PC-3 (cell line): Measurements from ENCODE around the gene CSPG4. TPM values are rescaled to one million over a fixed set of nuclear protein-coding genes. Genes with fewer than 3 reads are reported as not detected.
"Not testable (repeated sequence)": the region's sequence is repeated elsewhere in the genome, so short reads cannot be mapped to it uniquely, and the experiment has no call there.

Source experiments
- ATAC-seq: fragments of 200-7000 bp; cut with Tn5 transposase; 2 replicates; pipeline ENCODE4 v1.9.1; 2020; ENCODE audit warnings: mild to moderate bottlenecking, moderate library complexity
- BruUV-seq: library from RNA; stranded (reverse); fragments of 400-500 nt; replicated peaks from 2 replicates; lab custom pipeline; 2021; lab: Mats Ljungman, UMichigan
- CTCF ChIA-PET: fragments of 300-600 bp; sonication (Branson Sonifier 250); formaldehyde crosslinking; loops from one replicate; lab custom pipeline; 2022; ENCODE audit warnings: antibody characterized with exemption; lab: Charles Lee
- POLR2A ChIA-PET: fragments of 300-600 bp; sonication (Branson Sonifier 250); formaldehyde crosslinking; loops from one replicate; lab custom pipeline; 2022; ENCODE audit warnings: antibody characterized with exemption; ENCODE audit not compliant: unreplicated experiment; lab: Charles Lee
- DNase-seq: peaks from one replicate; pipeline ENCODE4 v3.0.0-alpha.2; 2015
- H2AFZ ChIP-seq: fragments of 300-600 bp; sonication (generic); 2 replicates; pipeline ENCODE4 v1.6.0; 2016; ENCODE audit warnings: antibody characterized with exemption, low read length
- H3F3A ChIP-seq: fragments of 300-600 bp; sonication (generic); one replicate; pipeline ENCODE4 v1.6.0; 2017; ENCODE audit warnings: antibody characterized with exemption, low read length, control low read depth, mild to moderate bottlenecking; ENCODE audit not compliant: unreplicated experiment
- H3K27ac ChIP-seq: fragments of 300-600 bp; sonication (generic); 2 replicates; pipeline ENCODE4 v1.5.1; 2016; ENCODE audit warnings: mild to moderate bottlenecking, low read length
- H3K27me3 ChIP-seq: fragments of 300-600 bp; sonication (generic); 2 replicates; pipeline ENCODE4 v1.6.1; 2016; ENCODE audit warnings: low read length, mixed read lengths
- H3K36me3 ChIP-seq: fragments of 300-600 bp; sonication (generic); 2 replicates; pipeline ENCODE4 v1.6.1; 2016; ENCODE audit warnings: low read depth, mixed run types, low read length, mixed read lengths
- H3K4me1 ChIP-seq: fragments of 300-600 bp; sonication (generic); 2 replicates; pipeline ENCODE4 v1.5.1; 2016; ENCODE audit warnings: low read length; ENCODE audit not compliant: insufficient read depth
- H3K4me2 ChIP-seq: fragments of 300-600 bp; sonication (generic); 2 replicates; pipeline ENCODE4 v1.6.0; 2016; ENCODE audit warnings: low read length
- H3K4me3 ChIP-seq: fragments of 300-600 bp; sonication (generic); 2 replicates; pipeline ENCODE4 v1.5.1; 2016; ENCODE audit warnings: mild to moderate bottlenecking, low read length, mixed read lengths
- H3K79me2 ChIP-seq: fragments of 300-600 bp; sonication (generic); 2 replicates; pipeline ENCODE4 v1.6.1; 2017; ENCODE audit warnings: low read length, mixed read lengths
- H3K9ac ChIP-seq: fragments of 300-600 bp; sonication (generic); 2 replicates; pipeline ENCODE4 v1.6.0; 2016; ENCODE audit warnings: mild to moderate bottlenecking, low read length
- H3K9me2 ChIP-seq: fragments of 300-600 bp; sonication (generic); replicated peaks from 2 replicates; pipeline ENCODE4 v1.6.1; 2016; ENCODE audit warnings: mixed run types, low read length, mixed read lengths
- H3K9me3 ChIP-seq: fragments of 300-600 bp; sonication (generic); 2 replicates; pipeline ENCODE4 v1.6.1; 2016; ENCODE audit warnings: low read length, mixed read lengths
- H4K20me1 ChIP-seq: fragments of 300-600 bp; sonication (generic); 2 replicates; pipeline ENCODE4 v1.6.1; 2016; ENCODE audit warnings: low read length, mixed read lengths
- CTCF ChIP-seq: fragments of 300-600 bp; sonication (generic); conservative IDR thresholded peaks from 2 replicates; pipeline ENCODE4 v1.5.1; 2017; ENCODE audit warnings: antibody characterized with exemption, low read depth, mild to moderate bottlenecking, low read length
- EZH2 ChIP-seq: fragments of 300-600 bp; sonication (generic); IDR thresholded peaks from one replicate; pipeline ENCODE4 v1.6.1; 2017; ENCODE audit warnings: antibody characterized with exemption, mild to moderate bottlenecking, low read length; ENCODE audit not compliant: unreplicated experiment
- EZH2phosphoT487 ChIP-seq: fragments of 300-600 bp; sonication (generic); IDR thresholded peaks from 2 replicates; pipeline ENCODE4 v1.6.1; 2018; ENCODE audit warnings: mild to moderate bottlenecking, antibody characterized with exemption, low read length, borderline replicate concordance
- intact Hi-C: fragments of 100-400 bp; cut with micrococcal nuclease; formaldehyde crosslinking; loops from 2 replicates; pipeline ENCODE4 v1.9.0; 2023
- total RNA-seq: library from RNA; depleted of rRNA; stranded (reverse); fragments of >200 nt; gene quantifications from 2 replicates; pipeline ENCODE4 v1.2.3, GENCODE V29; 2014

The CSPG4 gene
- total RNA-seq, 1 experiment from 2014 or later, result 2.0 TPM

GRCh38 chr15:75720787-75721479, 8.3 kb upstream of the CSPG4 start:
- CTCF ChIA-PET, result no interaction called here
- POLR2A ChIA-PET, result no interaction called here
- intact Hi-C loops, result loop anchor here (10.0 kb wide), 1 partner anchor 204 kb away; no protein-coding TSS in a partner anchor
- 0 out of 2 replicates have a peak overlapping the region, but pooled peaks have one; percentile 16 for H3K4me2 ChIP-seq
- no peaks in the 10 kb centered on the region for H3K9me3 ChIP-seq
- TF ChIP-seq CTCF, result peak; percentile 72
- no peak for TF ChIP-seq EZH2
- H3K4me3 ChIP-seq, result no peak overlapping the region
- no peaks in the 10 kb centered on the region for H3K79me2 ChIP-seq
- DNase-seq, result peak; percentile 85
- H3K9ac ChIP-seq, result no peak overlapping the region
- H3K27ac ChIP-seq, result no peak overlapping the region
- no peaks in the 10 kb centered on the region for H3F3A ChIP-seq
- H3K27me3 ChIP-seq, result no peaks in the 10 kb centered on the region
- H3K36me3 ChIP-seq, result no peaks in the 10 kb centered on the region
- 0 out of 2 replicates have a peak overlapping the region, but pooled peaks have one; percentile 46 for H2AFZ ChIP-seq
- no TSS peak for BruUV-seq
- H3K9me2 ChIP-seq, result no peaks in the 10 kb centered on the region
- no peaks in the 10 kb centered on the region for H4K20me1 ChIP-seq
- H3K4me1 ChIP-seq, result peaks cover 8% of the 10 kb centered on the region; the same call in 1 of the 2 replicates
- ATAC-seq, result peak; percentile 72

- no peaks in the 10 kb centered on the region for H3K9me3 ChIP-seq
- POLR2A ChIA-PET, result no interaction called here
- intact Hi-C loops, result loop anchor here (10.0 kb wide), 1 partner anchor 205 kb away; no protein-coding TSS in a partner anchor
- no TSS peak for BruUV-seq
- no peak overlapping the region for H3K4me2 ChIP-seq
- no peaks in the 10 kb centered on the region for H3K9me2 ChIP-seq
- no peak overlapping the region for H3K9ac ChIP-seq
- H3K36me3 ChIP-seq, result no peaks in the 10 kb centered on the region
- ATAC-seq (no peak), DNase-seq (no peak)
- H3K79me2 ChIP-seq, result no peaks in the 10 kb centered on the region
- no peaks in the 10 kb centered on the region for H3K27me3 ChIP-seq
- H3K4me1 ChIP-seq, result peaks cover 8% of the 10 kb centered on the region; the same call in 1 of the 2 replicates
- H3K4me3 ChIP-seq, result no peak overlapping the region
- CTCF ChIA-PET, result no interaction called here
- no peak overlapping the region for H3K27ac ChIP-seq
- H4K20me1 ChIP-seq, result no peaks in the 10 kb centered on the region
- no peaks in the 10 kb centered on the region for H3F3A ChIP-seq
- TF ChIP-seq CTCF, result no peak
- TF ChIP-seq EZH2, result no peak
- TF ChIP-seq EZH2phosphoT487, result no peak
- H2AFZ ChIP-seq, result no peak overlapping the region
Measured at GRCh38 chr15:75720297-75720696, 7.6 kb upstream of the CSPG4 start.

GRCh38 chr15:75718328-75718727, 5.7 kb upstream of the CSPG4 start:
- no peaks in the 10 kb centered on the region for H3F3A ChIP-seq
- TF ChIP-seq EZH2phosphoT487 (no peak), EZH2 (no peak), CTCF (no peak)
- H3K9me3 ChIP-seq, result no peaks in the 10 kb centered on the region
- H4K20me1 ChIP-seq, result no peaks in the 10 kb centered on the region
- H2AFZ ChIP-seq, result no peak overlapping the region
- CTCF ChIA-PET, result no interaction called here
- no peaks in the 10 kb centered on the region for H3K79me2 ChIP-seq
- H3K27ac ChIP-seq, result no peak overlapping the region
- no peak overlapping the region for H3K9ac ChIP-seq
- ATAC-seq (peak; percentile 12; the same call in 1 of the 2 replicates), DNase-seq (peak; percentile 54)
- no peak overlapping the region for H3K4me3 ChIP-seq
- POLR2A ChIA-PET, result no interaction called here
- H3K9me2 ChIP-seq, result no peaks in the 10 kb centered on the region
- H3K4me1 ChIP-seq, result peaks cover 8% of the 10 kb centered on the region; the same call in 1 of the 2 replicates
- intact Hi-C loops, result no loop called here
- H3K4me2 ChIP-seq, result no peak overlapping the region
- H3K36me3 ChIP-seq, result no peaks in the 10 kb centered on the region
- H3K27me3 ChIP-seq, result no peaks in the 10 kb centered on the region
- BruUV-seq, result no TSS peak

GRCh38 chr15:75717001-75717400, 4.4 kb upstream of the CSPG4 start:
- H3K79me2 ChIP-seq, H3K27me3 ChIP-seq, POLR2A ChIA-PET, H3K9me3 ChIP-seq, CTCF ChIA-PET, H3K4me2 ChIP-seq, BruUV-seq, H3K9me2 ChIP-seq, H3K4me1 ChIP-seq, H3K4me3 ChIP-seq, H3K27ac ChIP-seq, H2AFZ ChIP-seq, DNase-seq, H3K36me3 ChIP-seq, H4K20me1 ChIP-seq, intact Hi-C loops, H3F3A ChIP-seq, H3K9ac ChIP-seq, ATAC-seq: not testable (repeated sequence)
